ENCODE measurements around the gene PPP1CB. TPM values are rescaled to one million over a fixed set of nuclear protein-coding genes. Genes with fewer than 3 reads are reported as not detected.
A peak's percentile ranks its signal among the peaks of the same experiment; 100 is the strongest.

Gene PPP1CB
- total and polyA plus RNA-seq, 2 experiments from 2014 or later, result 161 to 269 TPM

- Histone ChIP-seq H3K4me1 (ENCODE audit: insufficient read depth) (peaks cover 18% of the 10 kb centered on the region), H2AFZ (peak overlapping the region; percentile 2), H3K9me3 (ENCODE audit: low read depth) (no peaks in the 10 kb centered on the region), H3K4me2 (peak overlapping the region; percentile 23), H3K79me2 (no peaks in the 10 kb centered on the region), H3K27ac (peak overlapping the region; percentile 79), H3K9me2 (replicated peaks; ENCODE audit: insufficient read depth) (no peaks in the 10 kb centered on the region), H3K36me3 (replicated peaks; ENCODE audit: insufficient read depth, low read depth) (no peaks in the 10 kb centered on the region), H4K20me1 (ENCODE audit: insufficient read depth, poor library complexity, severe bottlenecking) (no peaks in the 10 kb centered on the region), H3K27me3 (no peaks in the 10 kb centered on the region), H3K4me3 (no peak overlapping the region)
- TF ChIP-seq EZH2 (IDR thresholded peaks at IDR 0.05; ENCODE audit: borderline replicate concordance) (no peak), CTCF (IDR thresholded peaks at IDR 0.05; ENCODE audit: poor library complexity) (no peak), EZH2phosphoT487 (IDR thresholded peaks at IDR 0.05; ENCODE audit: low read depth, severe bottlenecking, unreplicated experiment) (no peak)
- DNase-seq (ENCODE audit: low spot score), result peak; percentile 79
- WGBS (ENCODE audit: low lambda C conversion rate, missing lambda C conversion rate), result 38% methylated on average over 4 of the region's 4 CpGs
Observed at GRCh38 chr2:28716265-28716865, 35.3 kb upstream of the PPP1CB start.

DNA sequence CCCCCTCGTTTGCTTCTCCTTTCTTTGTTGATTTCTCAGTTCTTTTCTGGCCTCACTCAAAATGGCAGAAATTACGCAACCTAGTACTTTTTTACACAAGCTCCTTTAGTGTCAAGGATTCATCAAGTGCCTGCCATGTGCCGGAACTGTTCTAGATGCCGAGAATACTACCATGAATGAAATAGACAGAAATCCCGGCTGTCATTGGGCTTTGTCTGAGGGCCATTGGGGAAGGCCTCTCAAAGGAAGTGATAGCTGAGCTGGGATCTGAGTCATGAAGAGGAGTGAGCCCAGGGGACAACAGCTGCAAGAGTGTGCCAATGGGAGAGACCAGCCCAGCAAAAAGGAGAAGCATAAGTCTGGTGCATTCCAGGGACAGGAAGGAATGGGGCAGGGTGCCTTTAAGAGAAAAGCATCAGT lies 34.3 kb upstream of the PPP1CB start:
- H2AFZ ChIP-seq, result no peak overlapping the region
- no peaks in the 10 kb centered on the region for H4K20me1 ChIP-seq (ENCODE audit: insufficient read depth, poor library complexity, severe bottlenecking)
- H3K4me1 ChIP-seq (ENCODE audit: insufficient read depth), result peaks cover 18% of the 10 kb centered on the region
- no peaks in the 10 kb centered on the region for H3K9me3 ChIP-seq (ENCODE audit: low read depth)
- TF ChIP-seq CTCF (IDR thresholded peaks at IDR 0.05; ENCODE audit: poor library complexity) (no peak), EZH2 (IDR thresholded peaks at IDR 0.05; ENCODE audit: borderline replicate concordance) (no peak), EZH2phosphoT487 (IDR thresholded peaks at IDR 0.05; ENCODE audit: low read depth, severe bottlenecking, unreplicated experiment) (no peak)
- 70% methylated on average over 5 of the region's 5 CpGs for WGBS (ENCODE audit: low lambda C conversion rate, missing lambda C conversion rate)
- no peaks in the 10 kb centered on the region for H3K9me2 ChIP-seq (replicated peaks; ENCODE audit: insufficient read depth)
- no peak overlapping the region for H3K4me3 ChIP-seq
- no peaks in the 10 kb centered on the region for H3K27me3 ChIP-seq
- peak; percentile 53 for DNase-seq (ENCODE audit: low spot score)
- H3K36me3 ChIP-seq (replicated peaks; ENCODE audit: insufficient read depth, low read depth), result no peaks in the 10 kb centered on the region
- H3K79me2 ChIP-seq, result no peaks in the 10 kb centered on the region
- peak overlapping the region; percentile 79 for H3K27ac ChIP-seq
- no peak overlapping the region for H3K4me2 ChIP-seq

GRCh38 chr2:28720345-28720744 lies 31.3 kb upstream of the PPP1CB start:
- Histone ChIP-seq H3K27me3 (no peaks in the 10 kb centered on the region), H3K9me3 (ENCODE audit: low read depth) (no peaks in the 10 kb centered on the region), H3K27ac (no peak overlapping the region), H2AFZ (no peak overlapping the region), H3K9me2 (replicated peaks; ENCODE audit: insufficient read depth) (no peaks in the 10 kb centered on the region), H3K4me1 (ENCODE audit: insufficient read depth) (peaks cover 18% of the 10 kb centered on the region), H3K4me3 (no peak overlapping the region), H3K79me2 (no peaks in the 10 kb centered on the region), H3K36me3 (replicated peaks; ENCODE audit: insufficient read depth, low read depth) (no peaks in the 10 kb centered on the region), H4K20me1 (ENCODE audit: insufficient read depth, poor library complexity, severe bottlenecking) (no peaks in the 10 kb centered on the region), H3K4me2 (no peak overlapping the region)
- TF ChIP-seq CTCF (IDR thresholded peaks at IDR 0.05; ENCODE audit: poor library complexity), result no peak
- no peak for TF ChIP-seq EZH2phosphoT487 (IDR thresholded peaks at IDR 0.05; ENCODE audit: low read depth, severe bottlenecking, unreplicated experiment)
- TF ChIP-seq EZH2 (IDR thresholded peaks at IDR 0.05; ENCODE audit: borderline replicate concordance), result no peak
- no peak for DNase-seq (ENCODE audit: low spot score)
- WGBS (ENCODE audit: low lambda C conversion rate, missing lambda C conversion rate), result 91% methylated on average over 3 of the region's 3 CpGs

Measured in hepatocyte (in vitro differentiated cells).